NCI-H526 treated with DMSO at 0.1 percent for 48 hours (cell line): ENCODE data around the gene SMOC2.

Source experiments
- DNase-seq: peaks from one replicate; lab custom pipeline; 2025; lab: John Stamatoyannopoulos, UW

The SMOC2 gene, protein sequence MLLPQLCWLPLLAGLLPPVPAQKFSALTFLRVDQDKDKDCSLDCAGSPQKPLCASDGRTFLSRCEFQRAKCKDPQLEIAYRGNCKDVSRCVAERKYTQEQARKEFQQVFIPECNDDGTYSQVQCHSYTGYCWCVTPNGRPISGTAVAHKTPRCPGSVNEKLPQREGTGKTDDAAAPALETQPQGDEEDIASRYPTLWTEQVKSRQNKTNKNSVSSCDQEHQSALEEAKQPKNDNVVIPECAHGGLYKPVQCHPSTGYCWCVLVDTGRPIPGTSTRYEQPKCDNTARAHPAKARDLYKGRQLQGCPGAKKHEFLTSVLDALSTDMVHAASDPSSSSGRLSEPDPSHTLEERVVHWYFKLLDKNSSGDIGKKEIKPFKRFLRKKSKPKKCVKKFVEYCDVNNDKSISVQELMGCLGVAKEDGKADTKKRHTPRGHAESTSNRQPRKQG

DNA sequence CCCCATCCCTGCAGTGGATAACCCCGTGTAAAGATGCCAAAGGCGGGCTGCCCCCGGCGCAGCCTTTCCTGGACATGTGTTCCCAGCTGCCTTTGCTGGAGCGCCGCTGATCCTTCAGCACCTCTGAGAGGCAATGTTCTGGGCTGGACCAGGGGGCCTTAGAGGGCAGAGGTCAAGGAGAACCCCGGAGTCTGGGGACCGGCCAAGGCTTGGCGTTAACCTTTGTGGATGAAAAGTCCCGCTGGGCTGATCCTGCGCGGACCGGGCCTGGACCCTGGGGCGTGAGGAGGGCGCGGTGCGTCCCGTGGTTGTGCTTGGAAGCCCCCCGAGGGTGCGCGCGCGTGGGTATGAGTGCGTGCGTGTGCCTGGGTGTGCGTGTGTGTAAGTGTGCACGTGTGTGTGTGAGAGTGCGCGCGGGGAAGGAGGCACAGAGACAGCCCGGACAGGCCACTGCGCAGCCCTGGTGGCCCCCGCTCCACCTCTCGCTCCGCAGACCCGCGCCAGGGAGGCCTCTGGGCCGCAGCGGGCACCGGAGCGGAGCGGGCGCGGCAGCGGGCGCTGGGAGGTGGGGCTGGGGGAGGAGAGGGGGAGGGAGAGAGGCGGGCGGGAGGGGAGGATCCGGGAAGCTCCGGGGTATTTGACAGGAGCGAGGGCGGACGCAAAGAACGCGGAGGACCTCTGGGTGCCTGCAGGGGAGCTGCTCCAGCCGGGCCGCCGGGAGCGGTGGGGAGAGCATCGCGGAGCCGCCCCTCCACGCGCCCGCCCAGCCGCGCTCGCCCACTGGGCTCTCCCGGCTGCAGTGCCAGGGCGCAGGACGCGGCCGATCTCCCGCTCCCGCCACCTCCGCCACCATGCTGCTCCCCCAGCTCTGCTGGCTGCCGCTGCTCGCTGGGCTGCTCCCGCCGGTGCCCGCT, at the start of gene SMOC2:
SMOC2 (plus strand) TSS at position 665 of the 914 bp plus-strand sequence; CDS start at position 852, 187 bp downstream.
- peak; percentile 21 for DNase-seq

DNA sequence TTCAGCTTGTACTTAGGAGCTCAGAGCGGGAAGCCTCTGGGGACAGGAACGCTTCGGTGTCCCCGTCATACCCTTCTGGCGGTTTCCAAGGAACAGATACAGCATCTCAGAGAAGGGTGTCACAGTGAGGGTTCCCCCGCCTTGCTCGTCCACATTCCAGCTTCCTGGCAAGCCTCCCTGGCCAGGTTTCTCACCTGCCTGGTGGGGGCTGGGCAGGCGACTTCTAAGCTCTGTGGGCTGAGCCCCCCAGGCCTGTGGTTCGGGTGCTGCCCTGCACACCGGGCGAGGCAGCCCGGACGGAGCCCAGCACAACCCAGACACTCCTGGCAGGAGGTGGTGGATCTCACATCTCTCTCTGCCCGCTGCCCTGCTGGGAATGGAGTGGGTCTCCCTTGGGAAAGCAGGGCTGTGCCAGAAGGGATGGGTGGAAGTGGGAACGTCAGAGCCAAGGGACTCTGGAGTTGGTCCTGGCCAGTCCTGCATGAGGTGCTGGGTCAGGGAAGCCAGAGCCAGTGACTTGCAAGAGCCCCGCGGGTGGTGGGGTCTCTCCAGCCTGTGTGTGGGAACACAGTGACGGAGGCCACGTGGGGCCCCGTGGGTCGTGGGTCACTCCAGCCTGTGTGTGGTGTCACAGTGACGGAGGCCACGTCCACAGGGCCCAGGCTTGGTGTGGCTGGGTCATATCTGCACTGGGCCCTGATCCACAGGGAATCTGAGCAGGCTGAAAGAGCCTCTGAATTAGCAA, 47.7 kb upstream of the SMOC2 start:
- DNase-seq: no peak

DNA sequence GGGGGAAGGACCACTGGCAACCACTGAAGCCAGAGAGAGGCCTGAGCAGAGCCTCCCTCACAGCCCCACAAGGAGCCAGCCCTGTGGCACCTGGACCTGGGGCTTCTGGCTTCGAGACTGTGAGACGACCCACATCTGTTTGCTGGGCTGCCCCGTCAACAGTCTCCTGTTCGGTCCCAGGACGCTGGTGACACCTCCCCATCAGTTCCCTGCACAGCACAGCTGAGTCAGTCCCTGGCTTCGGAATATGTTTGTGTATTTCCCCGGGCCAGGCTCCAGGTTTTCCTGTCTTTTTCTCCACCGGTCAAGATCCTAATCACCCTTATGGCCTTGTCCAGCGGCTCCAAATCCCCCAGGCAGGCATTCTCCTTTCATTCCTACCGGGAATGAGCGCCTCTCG, 46.4 kb upstream of the SMOC2 start:
- no peak for DNase-seq

DNA sequence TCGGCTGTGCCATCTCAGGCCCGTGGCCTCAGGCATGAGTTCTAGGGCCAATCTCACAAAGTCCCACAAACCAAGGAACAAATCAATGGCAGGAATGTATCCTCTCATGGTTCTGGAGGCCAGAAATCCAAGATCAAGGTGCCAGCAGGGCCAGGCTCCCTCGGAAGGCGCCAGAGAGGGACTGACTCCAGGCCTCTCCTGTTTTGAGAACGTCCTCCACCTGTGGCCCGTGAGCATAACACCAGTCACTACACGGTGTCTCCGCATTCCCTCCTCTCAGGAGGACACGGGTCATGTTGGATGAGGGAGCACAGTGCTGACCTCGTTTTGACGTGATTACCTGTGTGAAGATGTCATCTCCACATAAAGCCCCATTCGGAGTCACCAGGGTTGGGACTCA, 45.0 kb upstream of the SMOC2 start:
- no peak for DNase-seq

DNA sequence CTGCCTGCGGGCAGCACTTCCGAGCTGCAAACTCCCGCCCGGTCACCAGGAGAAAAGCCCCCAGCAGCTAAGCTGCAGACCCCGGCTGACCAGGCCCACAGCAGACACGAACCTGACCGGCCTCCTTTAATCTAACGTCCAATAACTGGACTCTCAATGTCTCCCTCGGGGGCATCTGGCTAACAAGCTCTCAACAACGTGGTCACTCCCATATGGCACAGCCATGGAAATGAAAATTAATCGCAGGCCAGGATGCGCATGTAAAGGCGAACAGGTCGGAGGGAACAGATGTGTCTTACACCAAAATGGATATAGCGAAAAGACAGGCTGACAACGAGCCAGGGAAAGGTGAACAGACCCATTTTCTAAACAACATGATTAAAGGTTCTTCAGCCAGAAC, 44.4 kb upstream of the SMOC2 start:
- DNase-seq: no peak

DNA sequence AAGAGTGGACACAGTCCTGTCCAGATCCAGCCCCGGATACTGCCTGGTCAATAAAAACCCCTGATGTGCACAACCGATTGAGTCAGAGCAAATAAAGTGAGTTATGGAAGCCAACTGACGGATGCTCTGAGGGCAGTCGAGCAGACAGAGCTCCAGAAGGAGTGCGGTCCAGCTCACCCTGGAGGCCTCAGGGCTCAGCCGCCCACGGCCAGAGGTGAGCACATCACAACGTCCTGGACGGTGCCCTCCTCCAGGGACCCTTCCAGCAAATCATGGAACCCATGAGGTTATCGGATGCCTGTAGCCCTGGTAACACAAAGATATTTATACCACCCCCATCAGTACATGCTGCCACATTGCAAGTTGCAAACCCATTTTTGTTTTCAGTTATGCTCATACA, 44.0 kb upstream of the SMOC2 start:
- no peak for DNase-seq

DNA sequence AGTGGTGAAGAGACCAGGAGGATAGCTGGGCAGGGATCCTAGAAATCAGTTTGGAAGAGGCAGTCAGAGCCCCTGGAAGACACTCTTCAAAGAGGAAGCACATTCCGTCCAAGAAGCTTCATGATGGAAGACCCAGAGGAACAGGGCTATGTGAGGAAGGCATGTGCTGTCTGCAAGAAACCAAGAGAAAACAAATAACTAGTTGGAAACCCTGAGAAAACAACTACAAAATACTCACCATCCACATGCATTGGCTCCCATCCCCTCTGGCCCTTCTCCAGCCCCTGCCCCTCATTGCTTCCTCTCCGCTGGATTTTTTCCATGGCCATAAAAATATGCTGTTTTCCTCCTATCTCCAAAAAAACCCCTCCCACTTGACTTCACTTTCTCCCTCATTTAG, 40.9 kb upstream of the SMOC2 start:
- DNase-seq: no peak

DNA sequence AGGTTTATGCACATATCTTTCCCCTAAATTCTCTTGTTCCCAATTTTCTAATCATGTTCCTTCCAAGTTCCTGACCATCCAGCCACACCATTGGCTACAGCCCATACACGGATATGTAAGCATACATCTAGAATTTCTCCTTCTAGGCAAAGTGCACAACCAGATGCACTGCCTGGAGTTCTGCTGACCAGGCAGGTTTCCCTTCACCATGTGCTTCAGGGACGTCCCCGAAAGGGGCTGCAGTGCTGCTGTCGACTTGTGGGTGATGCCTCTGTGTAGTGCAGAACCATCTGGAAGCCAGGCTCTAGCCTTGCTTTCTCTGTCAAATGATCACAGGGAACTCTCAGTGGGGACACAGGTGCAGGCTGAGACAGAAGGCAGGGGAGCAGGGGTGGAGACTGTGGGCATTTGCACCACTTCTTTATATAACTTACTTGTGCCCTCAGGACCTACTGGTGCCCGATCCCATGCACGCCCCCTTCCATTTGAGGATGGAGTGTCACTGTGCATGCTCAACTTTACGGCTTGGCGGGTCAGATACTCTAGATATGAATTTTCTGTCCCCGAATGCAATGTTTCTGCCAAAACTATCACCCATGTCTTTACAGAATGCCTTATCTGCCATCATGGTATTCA, 37.5 kb upstream of the SMOC2 start:
- no peak for DNase-seq

DNA sequence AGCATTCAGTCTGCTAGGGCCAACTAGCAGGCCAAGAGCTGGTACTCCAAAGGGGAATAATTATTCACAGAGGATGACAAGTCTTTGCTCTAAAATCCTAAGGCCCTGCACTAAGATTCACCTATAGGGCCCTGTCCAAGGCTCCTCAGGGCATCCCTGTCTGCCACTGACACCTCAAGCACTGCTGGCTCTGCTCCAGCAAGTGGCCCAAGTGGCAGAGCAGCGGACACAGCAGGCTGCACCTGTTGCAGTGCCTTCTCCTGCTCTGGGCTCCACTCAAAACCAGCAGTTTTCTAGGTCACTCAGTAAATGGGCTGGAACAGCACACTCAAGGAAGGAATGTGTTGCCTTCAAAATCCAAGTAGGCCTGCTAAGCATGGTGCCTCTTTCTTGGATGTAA, 36.4 kb upstream of the SMOC2 start:
- DNase-seq: no peak

DNA sequence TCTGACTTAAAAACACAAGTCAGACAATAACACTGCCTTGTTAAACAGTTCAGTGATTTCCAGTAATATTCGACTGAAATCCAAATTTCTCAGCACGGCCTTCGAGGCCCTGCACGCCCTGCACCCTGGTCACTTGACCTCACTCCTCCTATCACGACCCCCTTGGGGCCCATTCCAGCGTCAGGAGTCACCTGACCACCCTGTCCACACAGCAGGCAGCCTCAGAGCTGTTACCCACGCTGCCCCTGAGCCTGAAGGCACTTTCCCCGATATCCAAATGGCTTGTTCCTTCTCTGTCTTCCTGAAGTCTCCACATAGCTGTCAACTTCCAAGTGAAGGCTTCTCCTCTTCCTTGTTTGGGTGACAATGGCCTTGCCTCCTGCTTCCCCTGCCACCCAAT, 33.1 kb upstream of the SMOC2 start:
- DNase-seq: no peak

DNA sequence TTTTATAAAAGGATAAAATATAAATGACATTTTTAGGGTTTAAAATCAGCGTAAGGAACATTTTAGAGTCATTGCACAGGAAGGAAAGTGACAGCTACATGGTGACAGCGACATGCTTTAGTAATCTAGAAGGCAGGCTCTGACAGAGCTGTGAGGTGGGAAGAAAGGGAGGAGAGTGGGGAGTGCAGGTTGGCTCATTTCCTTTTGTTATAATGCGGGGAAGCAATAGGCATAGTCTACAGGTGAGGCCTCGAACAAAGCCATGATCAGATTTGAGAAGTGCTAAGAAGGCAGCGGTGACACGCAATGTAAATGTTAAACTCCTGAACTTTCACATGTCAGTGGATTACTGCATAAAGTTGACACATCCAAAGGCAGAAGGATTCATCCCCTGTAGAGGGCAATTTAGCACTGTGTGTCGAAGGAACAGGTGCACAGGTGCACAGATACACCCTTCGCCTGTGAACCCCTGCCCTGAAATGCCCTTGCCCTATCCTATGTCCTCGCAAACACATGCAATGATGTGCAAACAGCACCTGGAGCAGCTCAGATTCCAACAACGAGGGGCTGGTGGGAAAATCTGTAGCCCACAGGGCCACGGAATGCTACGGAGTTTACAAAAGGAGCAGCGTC, 32.4 kb upstream of the SMOC2 start:
- no peak for DNase-seq

DNA sequence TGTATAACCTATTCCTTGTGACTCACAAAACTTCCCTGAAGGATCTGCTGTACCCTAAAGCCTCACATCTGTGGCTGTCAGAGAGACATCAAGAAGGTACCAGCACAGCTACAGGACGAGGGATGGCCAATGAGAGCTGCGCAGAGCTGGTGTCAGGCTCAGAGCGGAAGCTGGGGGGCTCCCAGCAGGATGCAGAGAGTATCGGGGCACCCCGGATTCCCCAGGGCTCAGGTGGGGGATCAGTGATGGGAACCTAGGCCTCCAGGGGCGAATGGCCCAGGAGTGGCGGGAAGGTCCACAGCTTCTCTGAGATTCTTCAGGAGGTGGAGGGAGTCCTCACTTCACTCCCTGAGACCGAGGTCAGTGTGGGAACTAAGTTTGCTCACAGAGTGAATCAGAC, 30.9 kb upstream of the SMOC2 start:
- DNase-seq: no peak

DNA sequence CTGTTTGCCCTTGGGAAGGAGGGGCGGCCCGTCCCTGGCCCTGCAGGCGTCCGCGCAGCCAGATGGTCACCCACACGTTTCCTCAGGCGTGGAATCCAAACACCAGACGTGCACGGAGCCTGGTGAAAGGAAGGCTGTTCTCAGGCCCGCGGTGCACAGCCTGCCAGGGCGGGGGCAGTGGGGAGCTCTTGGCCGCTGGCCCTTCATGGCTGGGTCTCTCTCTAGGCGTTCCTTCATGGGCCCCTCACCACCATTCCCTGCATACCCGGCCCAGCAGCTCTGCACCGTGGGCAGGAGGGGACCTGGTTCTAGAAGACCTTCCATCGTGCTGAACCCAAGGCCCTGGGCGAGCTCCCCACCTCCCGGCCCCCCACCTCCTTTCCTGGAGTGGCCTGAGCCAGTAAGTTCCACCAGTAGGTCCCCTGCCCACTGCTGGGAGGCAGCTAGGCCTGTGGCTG, 30.4 kb upstream of the SMOC2 start:
- no peak for DNase-seq

DNA sequence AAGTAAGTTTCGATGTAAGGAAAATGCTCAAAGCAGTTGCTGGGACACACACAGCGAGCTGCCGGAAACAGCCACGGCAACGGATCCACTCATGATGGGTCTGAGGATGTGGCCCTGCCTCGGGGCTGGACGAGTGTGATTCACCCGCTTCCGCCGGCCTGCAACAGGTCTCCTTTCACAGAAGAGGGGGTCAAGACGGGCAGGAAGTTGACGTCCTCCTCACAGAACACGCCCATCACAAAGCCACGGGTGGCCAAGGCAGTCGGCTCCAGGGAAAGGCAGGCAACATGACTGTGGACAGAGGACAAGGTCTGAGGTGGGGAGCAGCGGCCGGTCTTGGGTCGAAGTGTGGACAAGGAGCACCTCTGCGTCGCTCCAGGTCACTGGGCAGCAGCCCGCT, 29.9 kb upstream of the SMOC2 start:
- DNase-seq: no peak

DNA sequence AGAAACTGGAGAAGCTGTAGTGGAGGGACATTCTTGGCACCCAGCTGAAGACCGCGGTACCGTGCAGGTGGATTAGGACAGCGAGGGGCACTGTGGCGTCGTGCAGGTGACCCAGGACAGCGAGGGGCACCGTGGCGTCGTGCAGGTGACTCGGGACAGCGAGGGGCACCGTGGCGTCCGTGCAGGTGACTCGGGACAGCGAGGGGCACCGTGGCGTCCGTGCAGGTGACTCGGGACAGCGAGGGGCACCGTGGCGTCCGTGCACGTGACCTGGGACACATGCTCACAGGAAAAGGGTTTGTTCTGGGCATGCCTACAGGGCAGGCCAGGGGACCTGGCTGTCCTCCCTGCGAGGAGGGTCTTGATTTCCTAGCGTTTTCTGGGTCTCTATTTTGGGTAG, 29.2 kb upstream of the SMOC2 start:
- no peak for DNase-seq

DNA sequence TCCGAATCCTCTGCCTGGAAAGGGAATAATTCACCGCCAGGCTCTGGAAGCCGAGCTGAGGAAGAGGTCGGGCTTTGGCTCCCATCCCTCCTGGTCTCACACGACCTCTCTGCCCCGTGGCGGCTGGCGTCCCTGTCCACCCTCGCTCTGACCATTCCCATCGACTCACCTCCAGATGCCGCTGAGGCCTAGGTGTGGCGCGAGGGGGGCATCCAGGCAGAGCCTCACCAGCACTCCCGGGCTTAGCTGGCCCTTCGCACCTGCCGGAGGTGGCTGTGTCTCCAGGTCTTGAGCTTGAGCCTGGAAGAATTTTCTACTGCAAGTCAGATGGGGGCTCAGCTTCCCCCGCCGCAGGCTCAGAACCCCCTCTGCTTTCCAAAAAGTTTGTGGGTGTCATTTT, 28.5 kb upstream of the SMOC2 start:
- DNase-seq: no peak

DNA sequence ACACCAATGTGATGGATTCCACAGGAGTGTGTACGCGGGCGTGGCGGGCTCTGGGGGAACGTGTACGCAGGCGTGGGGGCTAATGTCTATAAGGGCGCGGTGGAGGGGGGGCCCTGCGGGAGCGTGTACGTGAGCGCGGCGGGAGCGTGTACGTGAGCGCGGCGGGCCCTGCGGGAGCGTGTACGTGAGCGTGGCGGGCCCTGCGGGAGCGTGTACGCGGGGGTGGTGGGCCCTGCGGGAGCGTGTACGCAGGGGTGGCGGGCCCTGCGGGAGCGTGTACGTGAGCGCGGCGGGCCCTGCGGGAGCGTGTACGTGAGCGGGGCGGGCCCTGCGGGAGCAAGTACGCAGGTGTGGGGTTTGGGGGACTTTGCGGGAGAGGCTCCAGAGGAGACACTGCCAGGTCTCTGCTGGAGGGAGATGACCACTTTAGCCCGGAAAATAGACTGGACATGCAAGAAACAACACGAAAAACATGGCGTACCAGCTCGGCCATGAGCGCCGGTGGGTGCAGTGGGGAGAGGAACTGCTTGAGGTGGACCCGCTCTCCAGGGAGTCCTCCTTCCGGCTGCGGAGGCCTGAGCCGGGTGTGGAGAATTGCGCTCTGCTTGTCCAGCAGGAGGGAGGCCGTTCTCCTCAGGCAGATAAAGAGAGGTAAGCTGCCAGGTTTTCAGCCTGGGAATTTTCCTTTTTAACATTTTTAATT, 27.8 kb upstream of the SMOC2 start:
- DNase-seq: no peak

DNA sequence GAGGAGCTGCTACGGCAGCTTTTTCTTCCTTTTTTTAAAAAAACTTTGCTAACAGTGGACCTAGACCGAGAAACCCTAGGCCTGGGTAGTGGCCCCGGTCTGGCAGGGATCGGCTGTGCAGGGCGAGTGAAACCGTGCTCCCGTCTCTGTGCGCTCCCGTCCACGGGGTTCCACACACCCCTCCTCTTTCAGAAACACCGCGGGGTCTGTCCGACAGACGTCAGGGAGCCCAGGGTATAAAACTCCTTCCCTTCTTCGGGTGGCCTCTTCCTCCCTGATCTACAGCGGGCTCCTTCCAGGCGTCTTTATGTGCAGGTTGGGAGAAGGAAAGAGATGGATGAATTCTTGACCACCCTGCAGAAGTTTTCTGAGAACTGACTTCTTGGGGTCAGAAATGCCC, 27.1 kb upstream of the SMOC2 start:
- no peak for DNase-seq

DNA sequence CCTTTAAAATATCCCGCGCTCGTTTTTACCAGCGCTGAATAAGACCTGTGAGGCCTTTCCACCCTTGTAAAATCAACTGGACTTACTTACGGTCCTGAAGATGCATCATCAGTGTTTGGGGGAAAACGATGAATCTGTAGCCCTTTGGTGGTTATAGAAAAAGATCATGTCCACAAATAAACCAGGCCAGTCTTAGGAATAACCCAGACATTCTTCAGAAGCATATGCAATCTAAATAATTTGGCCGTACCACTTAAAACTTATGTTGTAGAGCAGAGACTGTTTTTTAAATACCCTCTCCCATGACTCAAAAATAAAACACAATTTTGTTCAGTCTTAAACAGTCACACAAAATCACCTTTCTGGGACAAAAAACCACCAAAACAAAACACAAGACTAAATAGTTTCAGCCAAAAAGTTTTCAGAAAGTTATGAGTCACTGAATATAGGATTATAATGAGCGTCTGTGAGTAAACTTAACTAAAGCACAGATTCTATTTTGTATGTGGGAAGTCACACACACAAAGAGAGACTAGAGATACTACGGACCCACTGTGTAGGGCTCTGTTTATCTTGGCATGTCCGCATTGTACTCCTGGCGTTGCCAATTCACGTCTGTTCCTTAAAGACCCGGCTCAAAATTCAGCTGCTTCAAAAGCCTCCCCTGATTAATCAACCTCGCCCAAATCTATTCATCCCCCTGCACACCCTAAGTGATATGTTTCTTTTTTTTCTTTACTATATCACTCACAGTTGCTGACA, 26.5 kb upstream of the SMOC2 start:
- DNase-seq: no peak
